ENCODE results near the gene NID1. TPM values are rescaled to one million over a fixed set of nuclear protein-coding genes. Genes with fewer than 3 reads are reported as not detected.

NID1 gene
- total RNA-seq, 6 experiments from 2014 or later: 45.7 to 67.1 (median 59.1) TPM

- Histone ChIP-seq H3K9me3 (no peaks in the 10 kb centered on the region), H3K27ac (peak overlapping the region in 1 of 3 donors; percentile 40), H3K36me3 (no peaks in the 10 kb centered on the region), H3K4me1 (peaks cover 0 to 29% (median 6%) of the 10 kb centered on the region in 4 donors), H3K27me3 (no peaks in the 10 kb centered on the region), H3K4me3 (no peak overlapping the region)
- DNase-seq (peak in 1 of 3 donors; percentile 38), ATAC-seq (peak; percentile 17 to 48 (median 46))
- intact Hi-C loops (cut with DNase I): loop anchor here in 1 of 2 donors (10.0 kb wide), 1 partner anchor 54 kb away; no protein-coding TSS in a partner anchor
- TF ChIP-seq POLR2A (IDR thresholded peaks at IDR 0.05) (no peak), CTCF (IDR thresholded peaks at IDR 0.05) (no peak)
- whole genome bisulfite sequencing (ENCODE audit: insufficient coverage, low coverage, low lambda C conversion rate, missing lambda C conversion rate): 59% methylated on average over 7 of the region's 7 CpGs
These were observed 126.0 kb downstream of the NID1 start for GRCh38 chr1:235938709-235939479.

- TF ChIP-seq CTCF (IDR thresholded peaks at IDR 0.05): no peak
- no peak for TF ChIP-seq POLR2A (IDR thresholded peaks at IDR 0.05)
- Histone ChIP-seq H3K27ac (no peak overlapping the region), H3K9me3 (no peaks in the 10 kb centered on the region), H3K4me3 (no peak overlapping the region), H3K27me3 (no peaks in the 10 kb centered on the region), H3K36me3 (no peaks in the 10 kb centered on the region), H3K4me1 (peaks cover 0 to 32% (median 10%) of the 10 kb centered on the region in 4 donors)
- WGBS (ENCODE audit: insufficient coverage, low coverage, low lambda C conversion rate, missing lambda C conversion rate): 64% methylated on average over 5 of the region's 5 CpGs
- intact Hi-C loops (cut with DNase I): loop anchor here in 1 of 2 donors (10.0 kb wide), 1 partner anchor 52 kb away; no protein-coding TSS in a partner anchor
- ATAC-seq (no peak), DNase-seq (peak in 1 of 3 donors; percentile 38)
These were observed 127.8 kb downstream of the NID1 start for GRCh38 chr1:235937123-235937522.

GRCh38 chr1:235935235-235936225 lies 129.4 kb downstream of the NID1 start:
- peaks cover 0 to 37% (median 13%) of the 10 kb centered on the region in 4 donors for H3K4me1 ChIP-seq
- H3K27me3 ChIP-seq: no peaks in the 10 kb centered on the region
- H3K4me3 ChIP-seq: no peak overlapping the region
- 81% methylated on average over 20 of the region's 23 CpGs for WGBS (ENCODE audit: insufficient coverage, low coverage, low lambda C conversion rate, missing lambda C conversion rate)
- TF ChIP-seq POLR2A (IDR thresholded peaks at IDR 0.05) (no peak), CTCF (IDR thresholded peaks at IDR 0.05) (no peak)
- ATAC-seq (no peak), DNase-seq (peak in 1 of 3 donors; percentile 47)
- no peak overlapping the region for H3K27ac ChIP-seq
- no peaks in the 10 kb centered on the region for H3K36me3 ChIP-seq
- H3K9me3 ChIP-seq: no peaks in the 10 kb centered on the region
- intact Hi-C loops (cut with DNase I): loop anchor here in 1 of 2 donors (10.0 kb wide), 1 partner anchor 51 kb away; no protein-coding TSS in a partner anchor

- Histone ChIP-seq H3K4me3 (no peak overlapping the region), H3K9me3 (no peaks in the 10 kb centered on the region), H3K27ac (peak overlapping the region in 2 of 3 donors; percentile 53 to 62), H3K4me1 (peaks cover 0 to 42% (median 13%) of the 10 kb centered on the region in 4 donors), H3K36me3 (no peaks in the 10 kb centered on the region), H3K27me3 (no peaks in the 10 kb centered on the region)
- DNase-seq (no peak), ATAC-seq (no peak)
- TF ChIP-seq POLR2A (IDR thresholded peaks at IDR 0.05) (no peak), CTCF (IDR thresholded peaks at IDR 0.05) (no peak)
- intact Hi-C loops (cut with DNase I): loop anchor here in 1 of 2 donors (10.0 kb wide), 1 partner anchor 49 kb away; no protein-coding TSS in a partner anchor
- 58% methylated on average over 4 of the region's 4 CpGs for WGBS (ENCODE audit: insufficient coverage, low coverage, low lambda C conversion rate, missing lambda C conversion rate)
These were observed 131.1 kb downstream of the NID1 start for GRCh38 chr1:235933766-235934116.
